ENCODE measurements around the gene KCNH4.

DNA sequence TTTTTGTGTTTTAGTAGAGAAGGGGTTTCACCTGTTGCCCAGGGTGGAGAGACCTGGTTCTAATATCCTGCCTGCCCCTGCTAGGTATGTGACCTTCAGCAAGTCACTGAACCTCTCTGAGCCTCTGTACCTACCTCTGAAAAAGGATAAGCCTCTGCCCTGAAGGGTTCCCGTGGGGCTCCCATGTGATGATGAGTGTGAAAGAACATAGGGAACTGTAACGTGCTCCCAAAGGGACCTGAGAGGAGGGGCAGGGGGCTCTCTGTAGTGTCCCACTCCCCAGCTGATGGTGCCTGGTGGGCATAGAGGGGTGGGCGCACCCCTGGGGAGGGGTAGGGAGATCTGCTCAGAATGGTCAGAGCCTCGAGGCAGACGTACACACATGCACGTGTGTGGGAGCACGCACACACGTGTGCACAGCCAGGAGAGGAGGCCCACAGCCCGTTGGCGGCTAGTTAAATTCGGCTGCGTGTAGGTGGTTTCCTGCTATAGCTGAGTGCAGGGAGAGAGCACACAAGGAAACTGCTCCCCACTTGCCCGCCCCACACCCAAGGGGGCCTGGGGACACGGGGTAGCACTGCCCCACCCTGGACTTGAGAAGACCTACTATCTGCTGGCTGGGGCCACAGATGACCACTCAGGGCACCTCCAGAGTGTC lies 6.7 kb downstream of the KCNH4 start:
- TF ChIP-seq POLR2AphosphoS5 (IDR thresholded peaks at IDR 0.05) (no peak), EP300 (IDR thresholded peaks at IDR 0.05; ENCODE audit: low read depth) (no peak), POLR2A (IDR thresholded peaks at IDR 0.05) (no peak)
- TF ChIP-seq, protein P1, sequence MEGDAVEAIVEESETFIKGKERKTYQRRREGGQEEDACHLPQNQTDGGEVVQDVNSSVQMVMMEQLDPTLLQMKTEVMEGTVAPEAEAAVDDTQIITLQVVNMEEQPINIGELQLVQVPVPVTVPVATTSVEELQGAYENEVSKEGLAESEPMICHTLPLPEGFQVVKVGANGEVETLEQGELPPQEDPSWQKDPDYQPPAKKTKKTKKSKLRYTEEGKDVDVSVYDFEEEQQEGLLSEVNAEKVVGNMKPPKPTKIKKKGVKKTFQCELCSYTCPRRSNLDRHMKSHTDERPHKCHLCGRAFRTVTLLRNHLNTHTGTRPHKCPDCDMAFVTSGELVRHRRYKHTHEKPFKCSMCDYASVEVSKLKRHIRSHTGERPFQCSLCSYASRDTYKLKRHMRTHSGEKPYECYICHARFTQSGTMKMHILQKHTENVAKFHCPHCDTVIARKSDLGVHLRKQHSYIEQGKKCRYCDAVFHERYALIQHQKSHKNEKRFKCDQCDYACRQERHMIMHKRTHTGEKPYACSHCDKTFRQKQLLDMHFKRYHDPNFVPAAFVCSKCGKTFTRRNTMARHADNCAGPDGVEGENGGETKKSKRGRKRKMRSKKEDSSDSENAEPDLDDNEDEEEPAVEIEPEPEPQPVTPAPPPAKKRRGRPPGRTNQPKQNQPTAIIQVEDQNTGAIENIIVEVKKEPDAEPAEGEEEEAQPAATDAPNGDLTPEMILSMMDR (IDR thresholded peaks at IDR 0.05) = no peak

All from transverse colon (tissue), 4 donors.